Gastrocnemius medialis (tissue), 4 donors: Measurements from ENCODE around the gene P4HA1. TPM values are rescaled to one million over a fixed set of nuclear protein-coding genes. Genes with fewer than 3 reads are reported as not detected.
"Not testable (repeated sequence)": the region's sequence is repeated elsewhere in the genome, so short reads cannot be mapped to it uniquely, and the experiment has no call there.

Experiments
- ATAC-seq, 2 donors: fragments of 150-250 bp; one replicate each; pipeline ENCODE4 v1.9.1; 2016
- DNase-seq, 2 donors: peaks; one replicate each; pipeline ENCODE4 v3.0.0-alpha.2; 2019
- H3K27ac ChIP-seq, 4 donors: fragments of 200-600 bp; sonication (generic); 1 replicate in 1 of 4; 2 replicates in 3 of 4; pipeline ENCODE4 v1.5.1; 2016 to 2018; ENCODE audit warnings: mild to moderate bottlenecking in 2 of 4, moderate library complexity in 1 of 4
- H3K27me3 ChIP-seq, 3 donors: fragments of 200-600 bp; sonication (generic) in 2 of 3; 1 replicate in 1 of 3; 2 replicates in 2 of 3; pipeline versions ENCODE4 v1.5.1 to v1.6.0; 2016 to 2019; ENCODE audit warnings: mild to moderate bottlenecking in 1 of 3, moderate library complexity in 1 of 3
- H3K36me3 ChIP-seq, 2 donors: fragments of 200-600 bp; sonication (generic) in 1 of 2; one replicate each; pipeline ENCODE4 v1.5.1; 2017 to 2018
- H3K4me1 ChIP-seq, 2 donors: fragments of 200-600 bp; sonication (generic) in 1 of 2; one replicate each; pipeline ENCODE4 v1.5.1; 2016 to 2017; ENCODE audit warnings: mild to moderate bottlenecking in 2 of 2
- H3K4me3 ChIP-seq, 4 donors: fragments of 200-600 bp; sonication (generic) in 3 of 4; 1 replicate in 1 of 4; 2 replicates in 3 of 4; pipeline ENCODE4 v1.5.1; 2016 to 2019; ENCODE audit warnings: mild to moderate bottlenecking in 2 of 4
- H3K9me3 ChIP-seq, 3 donors: fragments of 200-600 bp; sonication (generic) in 2 of 3; 1 replicate in 1 of 3; 2 replicates in 2 of 3; pipeline ENCODE4 v1.5.1; 2016 to 2019
- CTCF ChIP-seq, 5 experiments: fragments of 450-650 bp in 3 of 5; fragments of 200-600 bp in 2 of 5; sonication (generic) in 2 of 5; IDR thresholded peaks in 4 of 5; conservative IDR thresholded peaks in 1 of 5; 1 replicate in 4 of 5; 2 replicates in 1 of 5; pipeline ENCODE4 v1.5.1; 2016 to 2019; ENCODE audit warnings: antibody characterized with exemption in 5 of 5, mild to moderate bottlenecking in 3 of 5, moderate library complexity in 3 of 5
- POLR2A ChIP-seq, 2 donors: fragments of 450-650 bp; IDR thresholded peaks; one replicate each; pipeline ENCODE4 v1.6.1; 2017; ENCODE audit warnings: antibody characterized with exemption in 2 of 2, mild to moderate bottlenecking in 2 of 2, moderate library complexity in 2 of 2
- in situ Hi-C, 4 donors: fragments of 200-750 bp; cut with MboI; loops; one replicate each; pipeline versions ENCODE4 v1.15.0 to v1.8.0; 2017; ENCODE audit warnings: low sequenced_read_pairs in 4 of 4
- intact Hi-C: fragments of 100-400 bp; cut with DNase I; formaldehyde crosslinking; loops from one replicate; pipeline ENCODE4 v1.15.1; 2023; ENCODE audit warnings: low total_unique reads
- total RNA-seq, 4 donors: library from RNA; depleted of rRNA; stranded (reverse); fragments of >200 nt; gene quantifications; one replicate each; pipeline versions ENCODE4 v1.1.0 to v1.2.3, GENCODE V29; 2016

Gene P4HA1
- total RNA-seq, 4 donors from 2014 or later: 65.3 to 348 (median 217) TPM

GRCh38 chr10:73043319-73043718, 53.3 kb downstream of the P4HA1 start:
- no peak for ATAC-seq
- peaks cover 0 to 3% of the 10 kb centered on the region in 2 donors for H3K4me1 ChIP-seq
- peaks cover 0 to 63% of the 10 kb centered on the region in 2 donors for H3K36me3 ChIP-seq
- no peak for TF ChIP-seq CTCF (IDR thresholded peaks at IDR 0.05 in 4 of 5, conservative IDR thresholded peaks at IDR 0.05 in 1 of 5)
- TF ChIP-seq POLR2A (IDR thresholded peaks at IDR 0.05): no peak
- in situ Hi-C loops: no loop called here
- no peak overlapping the region for H3K4me3 ChIP-seq
- intact Hi-C loops: loop anchor here (5.0 kb wide), 1 partner anchor 36 kb away; no protein-coding TSS in a partner anchor
- peak overlapping the region in 1 of 4 donors; percentile 24 for H3K27ac ChIP-seq
- no peak for DNase-seq
- no peaks in the 10 kb centered on the region for H3K9me3 ChIP-seq
- H3K27me3 ChIP-seq: no peaks in the 10 kb centered on the region

GRCh38 chr10:73042130-73042529, 54.5 kb downstream of the P4HA1 start:
- ATAC-seq: no peak
- intact Hi-C loops: loop anchor here (5.0 kb wide), 1 partner anchor 35 kb away; no protein-coding TSS in a partner anchor

GRCh38 chr10:73039635-73040034, 57.0 kb downstream of the P4HA1 start:
- DNase-seq (peak in 1 of 2 donors; percentile 37), ATAC-seq (peak; percentile 62 to 67)
- Histone ChIP-seq H3K9me3 (no peaks in the 10 kb centered on the region), H3K4me3 (no peak overlapping the region), H3K27me3 (no peaks in the 10 kb centered on the region), H3K4me1 (peaks cover 0 to 2% of the 10 kb centered on the region in 2 donors), H3K27ac (peak overlapping the region; percentile 45 to 68 (median 54)), H3K36me3 (peaks cover 0 to 55% of the 10 kb centered on the region in 2 donors)
- in situ Hi-C loops (no loop called here), intact Hi-C loops (loop anchor here (5.0 kb wide), 1 partner anchor 32 kb away; no protein-coding TSS in a partner anchor)
- TF ChIP-seq POLR2A (IDR thresholded peaks at IDR 0.05) (no peak), CTCF (IDR thresholded peaks at IDR 0.05 in 4 of 5, conservative IDR thresholded peaks at IDR 0.05 in 1 of 5) (no peak)

More at GRCh38 chr10:73042130-73042529, 54.5 kb downstream of the P4HA1 start:
- Histone ChIP-seq H3K4me3 (no peak overlapping the region), H3K36me3 (peaks cover 0 to 61% of the 10 kb centered on the region in 2 donors), H3K27ac (no peak overlapping the region), H3K27me3 (no peaks in the 10 kb centered on the region), H3K9me3 (no peaks in the 10 kb centered on the region), H3K4me1 (peaks cover 0 to 3% of the 10 kb centered on the region in 2 donors)
- TF ChIP-seq CTCF (IDR thresholded peaks at IDR 0.05 in 4 of 5, conservative IDR thresholded peaks at IDR 0.05 in 1 of 5) (no peak), POLR2A (IDR thresholded peaks at IDR 0.05) (no peak)
- in situ Hi-C loops: no loop called here
- no peak for DNase-seq

- H3K27me3 ChIP-seq, H3K4me1 ChIP-seq, in situ Hi-C loops, intact Hi-C loops, DNase-seq, H3K4me3 ChIP-seq, H3K9me3 ChIP-seq, ATAC-seq, H3K27ac ChIP-seq: not testable (repeated sequence)
- peaks cover 0 to 65% of the 10 kb centered on the region in 2 donors for H3K36me3 ChIP-seq
Measured at GRCh38 chr10:73036285-73036684, 60.4 kb downstream of the P4HA1 start.

- H3K27me3 ChIP-seq: no peaks in the 10 kb centered on the region
- no peak for TF ChIP-seq CTCF (IDR thresholded peaks at IDR 0.05 in 4 of 5, conservative IDR thresholded peaks at IDR 0.05 in 1 of 5)
- TF ChIP-seq POLR2A (IDR thresholded peaks at IDR 0.05): no peak
- in situ Hi-C loops (no loop called here), intact Hi-C loops (no loop called here)
- no peak overlapping the region for H3K27ac ChIP-seq
- H3K9me3 ChIP-seq: no peaks in the 10 kb centered on the region
- no peak overlapping the region for H3K4me3 ChIP-seq
- peaks cover 0 to 3% of the 10 kb centered on the region in 2 donors for H3K4me1 ChIP-seq
- ATAC-seq (no peak), DNase-seq (no peak)
- peaks cover 0 to 87% of the 10 kb centered on the region in 2 donors for H3K36me3 ChIP-seq
Measured at GRCh38 chr10:73032536-73032935, 64.1 kb downstream of the P4HA1 start.

GRCh38 chr10:73026623-73027022, 70.0 kb downstream of the P4HA1 start:
- peaks cover 0 to 56% of the 10 kb centered on the region in 2 donors for H3K36me3 ChIP-seq
- DNase-seq, H3K9me3 ChIP-seq, H3K27me3 ChIP-seq, intact Hi-C loops, in situ Hi-C loops, H3K27ac ChIP-seq, H3K4me1 ChIP-seq, H3K4me3 ChIP-seq, ATAC-seq: not testable (repeated sequence)

GRCh38 chr10:73023455-73024070, 73.1 kb downstream of the P4HA1 start:
- intact Hi-C loops, H3K27ac ChIP-seq, H3K27me3 ChIP-seq, H3K9me3 ChIP-seq, H3K4me3 ChIP-seq, in situ Hi-C loops, ATAC-seq, DNase-seq: not testable (repeated sequence)
- Histone ChIP-seq H3K4me1 (peaks cover 24 to 30% of the 10 kb centered on the region in 2 donors), H3K36me3 (peaks cover 0 to 34% of the 10 kb centered on the region in 2 donors)

- H3K4me3 ChIP-seq, intact Hi-C loops, H3K27me3 ChIP-seq, H3K27ac ChIP-seq, DNase-seq, in situ Hi-C loops, ATAC-seq, H3K9me3 ChIP-seq: not testable (repeated sequence)
- H3K36me3 ChIP-seq: peaks cover 0 to 34% of the 10 kb centered on the region in 2 donors
- peaks cover 30 to 36% of the 10 kb centered on the region in 2 donors for H3K4me1 ChIP-seq
Measured at GRCh38 chr10:73022961-73023360, 73.7 kb downstream of the P4HA1 start.
